NCI-H510A (cell line): Measurements from ENCODE around the gene PPARA.

Experiments used
- DNase-seq: peaks from one replicate; lab custom pipeline; 2025; lab: John Stamatoyannopoulos, UW

PPARA gene

GRCh38 chr22:46150034-46150654 is at the start of gene PPARA:
Gene PPARA, plus strand, starts transcription at chr22:46150526. Its CDS starts 47,858 bp downstream, at chr22:46198384.
- peak; percentile 51 for DNase-seq

GRCh38 chr22:46102159-46102558 is 48.2 kb upstream of the PPARA start:
- no peak for DNase-seq

GRCh38 chr22:46102752-46103151 is 47.6 kb upstream of the PPARA start:
- DNase-seq: no peak

GRCh38 chr22:46103181-46103580 is 47.1 kb upstream of the PPARA start:
- no peak for DNase-seq

- no peak for DNase-seq
These were observed 46.7 kb upstream of the PPARA start for GRCh38 chr22:46103664-46104063.

GRCh38 chr22:46104170-46104880 is 46.0 kb upstream of the PPARA start:
- no peak for DNase-seq

- no peak for DNase-seq
These were observed 45.3 kb upstream of the PPARA start for GRCh38 chr22:46104881-46105493.

GRCh38 chr22:46105494-46106278 is 44.6 kb upstream of the PPARA start:
- no peak for DNase-seq

GRCh38 chr22:46106279-46107022 is 43.9 kb upstream of the PPARA start:
- DNase-seq: no peak

- no peak for DNase-seq
These were observed 43.1 kb upstream of the PPARA start for GRCh38 chr22:46107089-46107664.

- no peak for DNase-seq
These were observed 42.4 kb upstream of the PPARA start for GRCh38 chr22:46107753-46108563.

- DNase-seq: no peak
These were observed 41.5 kb upstream of the PPARA start for GRCh38 chr22:46108564-46109473.

- no peak for DNase-seq
These were observed 40.8 kb upstream of the PPARA start for GRCh38 chr22:46109474-46110003.

GRCh38 chr22:46110215-46110614 is 40.1 kb upstream of the PPARA start:
- no peak for DNase-seq

GRCh38 chr22:46111645-46112306 is 38.5 kb upstream of the PPARA start:
- no peak for DNase-seq

- no peak for DNase-seq
These were observed 37.9 kb upstream of the PPARA start for GRCh38 chr22:46112405-46112804.

- no peak for DNase-seq
These were observed 37.0 kb upstream of the PPARA start for GRCh38 chr22:46113110-46113909.
